T-helper 22 cell (primary cell): Measurements from ENCODE around the gene CNBP.

Source experiments
- DNase-seq: peaks from one replicate; pipeline ENCODE4 v3.0.0-alpha.2; 2020; ENCODE audit warnings: low read depth

Gene CNBP

DNA sequence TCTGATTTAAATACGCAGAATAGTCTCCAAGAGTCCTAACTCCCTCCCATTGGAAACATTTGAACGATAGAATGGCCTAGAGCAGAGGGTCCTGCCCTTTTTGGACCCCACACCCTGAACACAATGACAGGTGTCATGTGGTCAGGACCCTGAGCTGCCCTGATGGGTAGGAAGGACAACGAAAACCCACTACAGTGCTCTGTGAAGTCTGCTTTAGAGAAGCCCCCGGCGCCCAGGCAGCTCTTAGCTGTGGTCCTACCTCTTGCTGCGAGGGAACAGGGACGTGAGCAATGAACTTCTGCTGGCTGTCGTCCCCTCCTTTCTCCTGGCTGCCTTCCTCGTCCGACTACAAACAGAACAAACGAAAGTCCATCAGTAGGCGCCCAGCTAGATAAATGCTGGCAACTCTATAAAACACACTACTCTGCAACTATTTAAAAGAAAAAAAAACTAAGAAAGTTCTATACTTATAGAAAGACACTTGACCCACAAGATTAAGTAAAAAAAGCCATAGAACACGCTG, 53.3 kb downstream of the CNBP start:
- no peak for DNase-seq

DNA sequence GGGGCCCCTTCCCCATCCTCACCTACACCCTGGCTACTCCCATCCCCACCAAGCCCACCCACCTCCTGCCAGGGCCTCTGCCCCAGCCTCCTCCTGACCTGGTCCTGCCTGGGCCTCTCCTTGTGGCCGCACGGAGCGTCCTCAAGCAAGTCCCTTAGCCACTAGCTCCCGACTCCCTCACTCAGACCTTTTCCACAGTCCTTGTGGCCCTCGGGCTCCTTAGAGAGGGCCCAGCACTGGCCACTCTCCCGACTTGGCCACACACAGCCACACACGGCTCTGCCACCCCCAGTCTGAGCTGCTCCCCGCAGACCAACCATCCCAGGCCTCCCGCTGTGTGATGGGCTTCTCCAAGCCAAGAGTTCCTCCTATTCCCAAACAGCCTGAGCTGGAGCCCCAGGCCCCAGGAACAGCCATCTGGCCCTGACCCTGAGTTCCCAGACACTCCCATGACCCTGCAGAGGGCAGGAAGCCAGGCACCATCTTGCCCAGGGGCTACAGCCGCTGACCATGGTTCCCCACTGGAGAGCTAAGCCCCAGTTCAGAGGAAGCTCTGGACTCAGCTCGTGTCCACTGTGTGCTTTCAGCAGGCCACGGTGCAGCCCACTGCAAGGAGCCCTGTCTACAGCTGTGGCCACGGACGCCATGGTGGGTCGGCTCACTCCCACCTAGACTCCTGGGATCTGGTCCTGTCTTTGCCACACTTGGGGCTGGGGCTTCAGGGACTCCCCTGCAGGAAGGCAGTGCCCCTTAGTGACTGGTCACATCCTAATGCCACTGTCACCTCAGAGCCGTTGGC, 55.1 kb downstream of the CNBP start:
- DNase-seq, result no peak

- DNase-seq, result no peak
Measured at GRCh38 chr3:129126726-129127280, 56.9 kb downstream of the CNBP start.

GRCh38 chr3:129123314-129124060, 60.2 kb downstream of the CNBP start:
- peak; percentile 27 for DNase-seq

DNA sequence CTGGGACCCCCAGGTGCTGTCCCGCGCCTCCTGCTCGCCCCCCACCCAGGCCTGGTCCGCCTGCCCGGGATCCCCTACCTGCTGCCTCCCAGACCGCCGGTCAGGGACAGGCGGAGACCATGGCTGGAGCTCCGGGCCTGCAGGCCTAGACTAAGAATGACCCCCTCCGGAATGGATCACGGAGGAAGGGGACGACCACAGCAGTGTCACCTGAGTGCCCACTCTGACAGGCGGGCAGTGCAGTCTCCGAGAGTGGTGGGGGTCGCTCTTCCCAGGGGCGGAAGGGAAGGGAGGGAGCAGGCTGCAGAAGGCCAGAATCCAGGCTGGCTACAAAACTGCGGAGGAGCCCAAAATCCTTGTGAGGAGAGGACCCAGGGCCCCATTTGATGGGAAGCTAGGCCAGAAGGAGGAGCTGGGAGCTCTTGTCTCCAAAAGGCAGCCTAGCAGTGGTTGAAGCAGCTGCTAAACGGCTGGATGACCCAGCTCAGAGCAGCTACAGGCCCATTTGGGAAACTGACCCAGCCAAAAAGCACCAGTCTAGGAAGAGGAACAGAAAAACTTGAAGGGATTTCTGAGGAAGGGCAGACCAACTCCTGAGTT, 61.2 kb downstream of the CNBP start:
- DNase-seq, result peak; percentile 5

GRCh38 chr3:129121792-129122411, 61.8 kb downstream of the CNBP start, which contains the start of gene RAB43:
RAB43 (minus strand) TSS chr3:129121804; CDS start chr3:129121489, 315 bp downstream.
- peak; percentile 75 for DNase-seq

- DNase-seq, result peak; percentile 9
Measured at GRCh38 chr3:129121016-129121791, 62.5 kb downstream of the CNBP start.

DNA sequence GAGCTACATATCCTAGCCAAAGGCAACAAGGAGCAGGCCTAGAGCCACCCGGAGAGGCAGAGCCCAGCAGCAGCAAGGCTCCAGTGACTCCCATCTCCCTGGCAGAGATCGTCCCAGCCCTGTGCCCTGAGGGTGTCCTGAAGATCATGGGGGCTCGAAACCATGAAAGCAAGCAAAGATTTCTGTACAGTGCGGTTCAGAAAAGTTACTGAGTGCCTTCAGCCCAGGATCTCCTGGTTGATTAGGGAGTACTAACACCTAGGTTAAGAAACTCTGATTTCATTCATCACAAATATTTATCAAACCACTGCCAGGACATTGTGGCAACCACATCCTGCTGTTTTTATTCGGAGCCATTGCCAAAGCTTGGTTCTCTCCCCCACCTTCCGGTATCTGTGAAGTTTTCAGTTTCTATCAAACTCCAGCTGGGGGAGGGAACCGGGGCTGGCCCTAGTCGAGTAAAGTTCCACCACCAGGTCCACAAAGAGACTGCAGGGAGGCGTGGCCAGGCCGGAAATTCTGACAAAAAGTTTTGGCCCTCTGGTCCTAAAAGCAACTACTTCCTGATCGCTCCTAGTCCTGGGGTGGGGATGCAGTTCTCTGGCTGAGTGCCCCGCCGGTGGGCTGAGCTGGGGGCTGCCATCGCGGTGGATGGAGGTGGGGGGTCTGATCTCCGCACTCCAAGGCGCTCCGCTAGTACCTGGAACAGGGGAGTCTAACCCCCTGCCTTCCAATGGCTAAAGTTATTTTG, 63.3 kb downstream of the CNBP start:
- peak; percentile 86 for DNase-seq

DNA sequence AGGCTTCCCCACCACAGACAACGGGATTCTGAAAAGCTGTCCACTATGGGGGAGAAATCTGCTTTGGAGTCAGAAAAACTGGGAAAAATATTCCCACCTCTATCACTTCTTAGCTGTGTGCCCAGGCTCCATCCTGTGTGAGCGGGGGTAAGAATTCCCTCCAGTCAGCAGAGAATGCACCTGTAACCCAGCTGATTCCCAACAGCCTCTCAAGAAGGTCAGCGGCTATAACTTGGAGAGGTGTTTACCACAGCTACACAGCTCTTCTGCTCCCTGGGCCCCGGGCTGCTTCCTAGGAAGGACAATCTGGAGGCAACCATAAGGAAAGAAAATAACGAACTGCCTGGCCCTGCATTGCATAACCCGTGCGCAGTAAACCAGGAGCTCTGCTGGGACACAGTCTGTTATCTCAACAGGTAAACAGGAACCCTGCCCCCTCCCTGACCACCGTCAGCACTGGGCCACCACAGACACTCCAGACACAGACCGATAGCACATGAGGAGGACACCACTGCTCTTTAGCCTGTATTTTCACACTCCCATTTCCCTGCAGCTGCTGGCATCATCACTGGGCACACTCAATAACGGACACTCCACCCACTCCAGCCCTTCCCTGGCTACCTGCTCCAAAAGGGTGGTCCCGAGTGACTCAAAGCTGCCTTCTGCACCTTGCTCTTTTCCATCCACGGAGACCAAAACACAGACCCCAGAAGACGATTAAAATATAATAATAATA, 64.2 kb downstream of the CNBP start:
- no peak for DNase-seq

- DNase-seq, result peak; percentile 43
Measured at GRCh38 chr3:129118745-129119144, 65.0 kb downstream of the CNBP start.
